Sigmoid colon (tissue), 3 donors: ENCODE results near the gene PPP6R3.

ENCODE experiments used
- CTCF ChIP-seq, 4 experiments: fragments of 450-650 bp in 3 of 4; fragments of 200-600 bp in 1 of 4; IDR thresholded peaks; one replicate each; pipeline ENCODE4 v1.5.1; 2016 to 2019; ENCODE audit warnings: antibody characterized with exemption in 4 of 4, mild to moderate bottlenecking in 3 of 4, moderate library complexity in 2 of 4
- POLR2A ChIP-seq, 2 donors: fragments of 450-650 bp; IDR thresholded peaks; one replicate each; pipeline ENCODE4 v1.6.1; 2016; ENCODE audit warnings: antibody characterized with exemption in 2 of 2, mild to moderate bottlenecking in 2 of 2, moderate library complexity in 2 of 2

GRCh38 chr11:68424981-68425865, 35.3 kb upstream of the PPP6R3 start:
- TF ChIP-seq CTCF (IDR thresholded peaks at IDR 0.05): no peak
- no peak for TF ChIP-seq POLR2A (IDR thresholded peaks at IDR 0.05)
